ENCODE measurements around the gene MED20.

Gene MED20

GRCh38 chr6:41936073-41936837 lies 15.3 kb upstream of the MED20 start:
- TF ChIP-seq GATA2 (IDR thresholded peaks at IDR 0.05; ENCODE audit: low read depth, low read length) (no peak), GATA3 (IDR thresholded peaks at IDR 0.05; ENCODE audit: low read depth, low read length) (no peak)

DNA sequence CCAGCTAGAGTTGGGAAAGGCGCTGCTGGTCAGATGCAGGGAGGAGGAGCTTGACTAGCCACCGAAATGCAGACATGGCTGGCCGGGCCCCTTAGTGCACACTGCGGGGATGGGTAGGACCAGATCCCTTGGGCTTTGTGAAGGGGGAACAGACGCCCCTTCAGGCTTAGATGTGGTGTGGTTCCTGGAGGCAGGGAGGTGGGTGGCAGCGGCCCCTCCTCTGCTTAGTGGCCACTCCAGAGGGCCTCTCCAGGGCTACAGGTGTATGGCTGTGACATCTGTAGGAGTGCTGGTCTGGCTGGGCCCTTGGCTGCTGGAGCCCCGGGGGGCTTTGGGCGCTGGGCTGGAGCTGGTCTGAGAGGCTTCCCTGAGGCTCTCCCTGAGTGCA lies 14.7 kb upstream of the MED20 start:
- TF ChIP-seq GATA2 (IDR thresholded peaks at IDR 0.05; ENCODE audit: low read depth, low read length) (no peak), GATA3 (IDR thresholded peaks at IDR 0.05; ENCODE audit: low read depth, low read length) (no peak)

GRCh38 chr6:41935193-41935574 lies 14.2 kb upstream of the MED20 start:
- TF ChIP-seq GATA3 (IDR thresholded peaks at IDR 0.05; ENCODE audit: low read depth, low read length) (no peak), GATA2 (IDR thresholded peaks at IDR 0.05; ENCODE audit: low read depth, low read length) (no peak)

- TF ChIP-seq GATA3 (IDR thresholded peaks at IDR 0.05; ENCODE audit: low read depth, low read length), result no peak
- TF ChIP-seq GATA2 (IDR thresholded peaks at IDR 0.05; ENCODE audit: low read depth, low read length), result no peak
Measured at GRCh38 chr6:41934278-41935192, 13.6 kb upstream of the MED20 start.

DNA sequence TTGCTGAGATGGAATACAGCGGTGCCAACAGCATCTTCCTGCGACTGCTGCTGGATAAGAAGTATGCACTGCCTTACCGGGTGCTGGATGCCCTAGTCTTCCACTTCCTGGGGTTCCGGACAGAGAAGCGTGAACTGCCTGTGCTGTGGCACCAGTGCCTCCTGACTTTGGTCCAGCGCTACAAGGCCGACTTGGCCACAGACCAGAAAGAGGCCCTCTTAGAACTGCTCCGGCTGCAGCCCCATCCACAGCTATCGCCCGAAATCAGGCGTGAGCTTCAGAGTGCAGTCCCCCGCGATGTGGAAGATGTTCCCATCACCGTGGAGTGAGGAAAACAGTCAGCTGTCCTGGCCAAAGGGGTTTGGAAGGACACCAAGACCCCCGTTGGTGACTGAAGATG lies 11.4 kb upstream of the MED20 start:
- no peak for TF ChIP-seq GATA3 (IDR thresholded peaks at IDR 0.05; ENCODE audit: low read depth, low read length)
- TF ChIP-seq GATA2 (IDR thresholded peaks at IDR 0.05; ENCODE audit: low read depth, low read length), result no peak

DNA sequence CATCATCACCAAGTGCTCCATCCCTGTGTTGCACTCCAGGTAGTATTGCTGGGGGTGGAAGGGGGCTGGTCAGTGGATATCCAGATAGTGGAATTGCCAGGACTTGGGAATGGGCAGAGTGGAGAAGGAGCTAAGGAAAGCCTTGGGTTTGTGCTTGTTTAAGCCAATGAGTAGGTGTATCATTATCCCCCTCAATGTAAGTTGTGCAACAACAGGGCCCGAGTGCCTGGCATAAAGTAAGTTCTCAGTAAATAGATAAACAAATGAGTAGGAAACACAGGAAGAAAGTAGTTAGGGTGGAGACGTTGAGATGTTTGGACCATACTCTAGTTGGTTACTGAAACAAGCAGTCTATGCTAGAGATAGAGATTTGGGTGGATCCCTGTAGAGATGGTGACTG lies 10.9 kb upstream of the MED20 start:
- no peak for TF ChIP-seq GATA2 (IDR thresholded peaks at IDR 0.05; ENCODE audit: low read depth, low read length)
- no peak for TF ChIP-seq GATA3 (IDR thresholded peaks at IDR 0.05; ENCODE audit: low read depth, low read length)

DNA sequence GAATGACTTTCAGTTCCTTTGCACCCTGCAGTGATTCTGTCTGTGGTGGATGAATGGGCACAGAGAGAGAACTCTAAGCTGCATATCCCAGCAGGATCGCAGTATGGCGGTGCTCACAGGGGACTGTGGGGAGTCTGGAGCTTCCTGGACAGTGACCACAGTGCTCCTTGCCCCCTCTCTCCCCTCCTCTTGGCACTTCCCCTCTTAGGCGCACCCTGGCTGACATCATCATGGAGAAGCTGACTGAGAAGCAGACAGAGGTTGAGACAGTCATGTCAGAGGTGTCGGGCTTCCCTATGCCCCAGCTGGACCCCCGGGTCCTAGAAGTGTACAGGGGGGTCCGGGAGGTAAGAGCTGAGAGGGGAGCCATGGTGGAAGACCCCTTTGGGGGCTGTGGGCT lies 9.0 kb upstream of the MED20 start:
- TF ChIP-seq GATA2 (IDR thresholded peaks at IDR 0.05; ENCODE audit: low read depth, low read length), result no peak
- no peak for TF ChIP-seq GATA3 (IDR thresholded peaks at IDR 0.05; ENCODE audit: low read depth, low read length)

- TF ChIP-seq GATA2 (IDR thresholded peaks at IDR 0.05; ENCODE audit: low read depth, low read length) (no peak), GATA3 (IDR thresholded peaks at IDR 0.05; ENCODE audit: low read depth, low read length) (no peak)
Measured at GRCh38 chr6:41927253-41927652, 6.3 kb upstream of the MED20 start.

- TF ChIP-seq GATA3 (IDR thresholded peaks at IDR 0.05; ENCODE audit: low read depth, low read length) (no peak), GATA2 (IDR thresholded peaks at IDR 0.05; ENCODE audit: low read depth, low read length) (no peak)
Measured at GRCh38 chr6:41922154-41922553, 1.2 kb upstream of the MED20 start.

GRCh38 chr6:41921712-41921998 lies 716 bp upstream of the MED20 start:
- TF ChIP-seq GATA2 (IDR thresholded peaks at IDR 0.05; ENCODE audit: low read depth, low read length) (no peak), GATA3 (IDR thresholded peaks at IDR 0.05; ENCODE audit: low read depth, low read length) (no peak)

GRCh38 chr6:41917528-41917927 lies 3.4 kb downstream of the MED20 start:
- TF ChIP-seq GATA3 (IDR thresholded peaks at IDR 0.05; ENCODE audit: low read depth, low read length), result no peak
- no peak for TF ChIP-seq GATA2 (IDR thresholded peaks at IDR 0.05; ENCODE audit: low read depth, low read length)

GRCh38 chr6:41914869-41915530 lies 5.9 kb downstream of the MED20 start:
- TF ChIP-seq GATA2 (IDR thresholded peaks at IDR 0.05; ENCODE audit: low read depth, low read length), result no peak
- no peak for TF ChIP-seq GATA3 (IDR thresholded peaks at IDR 0.05; ENCODE audit: low read depth, low read length)

GRCh38 chr6:41914343-41914742 lies 6.6 kb downstream of the MED20 start:
- TF ChIP-seq GATA2 (IDR thresholded peaks at IDR 0.05; ENCODE audit: low read depth, low read length) (no peak), GATA3 (IDR thresholded peaks at IDR 0.05; ENCODE audit: low read depth, low read length) (no peak)

- no peak for TF ChIP-seq GATA3 (IDR thresholded peaks at IDR 0.05; ENCODE audit: low read depth, low read length)
- no peak for TF ChIP-seq GATA2 (IDR thresholded peaks at IDR 0.05; ENCODE audit: low read depth, low read length)
Measured at GRCh38 chr6:41909727-41910126, 11.2 kb downstream of the MED20 start.

Data from SH-SY5Y (cell line).